Measurements from ENCODE around the gene SMIM32.

GRCh38 chr5:136208916-136209315 lies 16.0 kb upstream of the SMIM32 start:
- TF ChIP-seq CTCF (IDR thresholded peaks at IDR 0.05; ENCODE audit: low read depth, low read length, poor library complexity, severe bottlenecking): no peak
- TF ChIP-seq EZH2phosphoT487 (IDR thresholded peaks at IDR 0.05; ENCODE audit: borderline replicate concordance, low read length): no peak

Data from DOHH2 (cell line).